HTR-8/SVneo (cell line): ENCODE data around the gene CENPP.

Source experiments
- DNase-seq: peaks from one replicate; pipeline ENCODE4 v3.0.0; 2011; ENCODE audit warnings: low spot score, mixed read lengths; ENCODE audit not compliant: insufficient read length
- FAIRE-seq: peaks from 2 replicates; lab custom pipeline; 2011; peaks lifted over from hg19 to GRCh38; lab: Jason Lieb, UNC

The CENPP gene

DNA sequence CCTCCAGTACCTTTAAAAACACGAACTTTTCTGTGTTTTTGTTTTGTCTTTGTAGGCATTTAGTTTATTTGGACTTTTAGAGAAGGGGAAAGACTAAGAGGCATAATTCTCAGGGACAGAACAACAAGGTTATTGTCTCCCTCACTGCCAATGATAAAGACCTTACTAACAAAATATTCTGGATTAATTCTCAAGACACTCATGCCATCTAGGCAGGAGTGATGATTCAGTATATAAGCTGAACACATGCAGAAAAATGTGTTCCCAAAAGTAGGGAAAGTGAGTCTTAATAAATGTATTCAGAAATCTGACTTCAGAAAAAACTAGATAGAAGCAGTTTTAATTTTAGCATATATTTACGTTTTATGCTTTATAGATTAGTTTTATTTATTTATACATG is 173.9 kb downstream of the CENPP start:
- DNase-seq: no peak
- FAIRE-seq: no peak

DNA sequence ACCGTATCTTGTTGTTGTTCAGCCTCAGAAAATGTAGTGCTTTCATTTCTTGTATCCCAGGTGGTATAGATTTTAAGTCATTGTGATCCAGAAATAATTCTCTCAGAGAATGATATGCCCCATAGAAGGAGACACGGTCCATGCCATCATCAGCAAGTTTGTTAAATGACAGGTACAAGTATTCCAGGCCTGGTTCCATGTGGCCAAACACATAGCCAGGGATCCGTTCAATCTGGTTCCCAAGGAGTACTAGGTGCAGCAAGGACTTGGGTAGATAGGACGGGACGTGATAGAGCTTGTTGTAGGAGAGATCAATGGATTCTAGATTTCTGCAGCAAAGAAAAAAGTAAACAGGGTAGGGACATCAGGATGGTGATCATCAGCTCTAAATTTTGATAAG is 175.0 kb downstream of the CENPP start:
- FAIRE-seq: no peak
- no peak for DNase-seq

DNA sequence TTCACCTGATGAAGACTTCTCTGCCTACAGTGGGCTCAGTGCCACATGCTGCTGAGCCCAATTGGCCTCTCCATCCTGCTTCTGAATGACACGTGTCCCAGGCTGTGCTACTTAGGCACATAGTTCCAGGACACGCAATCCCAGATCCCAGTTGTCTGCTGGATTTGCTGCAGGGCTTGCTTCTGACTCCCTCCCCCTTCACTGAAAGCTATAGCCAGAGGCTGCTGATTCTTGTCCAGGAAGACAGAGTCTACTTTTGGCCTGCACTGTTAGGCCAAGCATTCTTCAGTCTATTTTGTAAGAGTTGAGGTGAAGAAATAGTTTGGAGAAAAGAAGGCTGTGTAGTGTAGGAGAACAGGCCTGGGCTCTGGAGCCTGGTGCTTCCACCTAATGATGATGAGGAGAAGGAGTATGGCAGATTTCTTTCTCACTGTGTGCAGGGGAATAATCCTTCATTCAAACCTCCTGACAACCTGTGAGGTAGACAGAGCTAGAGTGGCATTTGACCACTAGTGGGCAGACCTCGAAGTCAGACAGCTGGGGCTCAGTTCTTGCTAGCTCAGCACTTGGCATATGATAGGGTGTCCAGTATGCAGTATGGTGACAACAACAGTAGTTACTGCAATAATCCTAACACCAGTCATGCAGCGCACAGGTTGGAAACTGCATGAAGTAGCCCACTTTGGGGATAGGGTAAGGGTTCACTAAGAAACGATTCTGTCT is 176.1 kb downstream of the CENPP start:
- DNase-seq (no peak), FAIRE-seq (no peak)

GRCh38 chr9:92503156-92503555 is 177.4 kb downstream of the CENPP start:
- DNase-seq (no peak), FAIRE-seq (no peak)

DNA sequence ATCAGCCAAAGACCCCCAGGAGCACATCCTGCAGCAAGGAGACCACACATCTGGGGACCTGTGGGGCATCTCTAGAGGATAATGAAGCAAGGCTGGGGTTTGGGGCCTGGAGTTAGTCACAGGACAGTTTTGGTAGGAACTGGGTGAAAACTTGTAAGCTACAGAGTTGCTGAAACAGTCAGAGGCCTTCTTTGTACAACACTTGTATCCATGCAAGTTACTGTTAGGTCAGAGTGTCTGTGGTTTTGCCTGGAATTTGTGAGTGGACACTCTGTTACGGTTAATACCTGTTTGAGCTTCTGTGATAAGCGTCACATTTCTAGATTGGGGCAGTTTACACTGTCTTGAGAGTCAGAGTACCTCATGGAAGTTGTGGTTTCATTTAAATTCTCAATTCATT is 179.1 kb downstream of the CENPP start:
- FAIRE-seq (no peak), DNase-seq (no peak)

- DNase-seq (no peak), FAIRE-seq (no peak)
Observed at GRCh38 chr9:92506184-92506857, 180.6 kb downstream of the CENPP start.

DNA sequence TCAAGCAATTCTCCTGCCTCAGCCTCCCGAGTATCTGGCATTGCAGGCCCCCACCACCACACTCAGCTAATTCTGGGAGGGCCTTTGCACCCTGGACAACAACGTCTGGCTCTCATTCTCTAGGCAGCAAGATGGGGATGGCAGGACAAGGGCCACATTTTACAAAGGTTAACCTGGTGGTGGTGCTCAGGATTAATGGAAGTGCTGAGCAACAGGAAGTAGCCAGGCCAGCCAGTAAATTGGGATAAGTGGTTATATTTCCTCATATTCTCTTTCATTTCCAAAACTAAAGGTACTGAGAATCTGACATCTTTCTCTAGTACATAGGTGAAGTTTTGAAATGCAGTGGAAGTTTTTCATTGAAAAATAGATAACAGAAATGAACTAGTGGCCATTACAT is 181.3 kb downstream of the CENPP start:
- FAIRE-seq: no peak
- no peak for DNase-seq

GRCh38 chr9:92507496-92507895 is 181.7 kb downstream of the CENPP start:
- DNase-seq (no peak), FAIRE-seq (no peak)

DNA sequence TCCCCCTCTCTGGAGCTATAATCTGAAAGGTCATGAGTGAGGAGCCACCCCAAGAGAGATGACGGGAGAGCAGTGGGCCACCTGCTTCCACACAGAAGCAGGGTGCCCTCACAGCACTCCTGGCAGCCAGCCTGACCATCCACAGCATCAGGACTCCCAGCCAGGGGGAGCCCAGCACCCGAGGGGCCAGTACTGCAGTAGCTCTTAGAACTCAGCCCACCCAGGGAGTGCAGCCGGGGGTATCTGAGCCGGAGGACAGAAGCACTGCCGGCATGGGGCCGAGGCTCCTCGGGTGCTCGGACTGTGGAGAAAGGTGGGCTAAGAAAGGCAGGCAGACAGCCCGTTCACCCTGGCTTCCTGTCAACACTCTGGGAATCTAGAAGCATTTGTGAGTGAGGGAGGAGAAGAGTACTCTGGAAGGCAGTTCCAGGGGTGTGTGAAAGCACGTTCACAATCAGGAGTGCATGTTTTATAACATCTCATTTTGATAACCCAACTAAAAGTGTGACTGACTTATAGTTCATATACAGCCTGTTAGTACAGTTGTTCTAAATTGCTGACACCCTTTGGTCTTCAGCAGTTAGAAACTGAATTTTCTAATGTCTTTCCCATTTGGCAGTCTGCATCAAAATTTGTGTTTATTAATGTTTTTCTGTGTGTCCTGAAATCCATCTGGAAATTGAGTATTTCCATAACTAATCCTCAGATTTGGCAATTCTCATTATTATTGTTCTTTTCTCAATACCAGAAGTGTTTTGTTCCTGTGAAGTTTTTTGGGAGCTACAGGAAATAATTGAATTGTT is 182.5 kb downstream of the CENPP start:
- no peak for FAIRE-seq

DNA sequence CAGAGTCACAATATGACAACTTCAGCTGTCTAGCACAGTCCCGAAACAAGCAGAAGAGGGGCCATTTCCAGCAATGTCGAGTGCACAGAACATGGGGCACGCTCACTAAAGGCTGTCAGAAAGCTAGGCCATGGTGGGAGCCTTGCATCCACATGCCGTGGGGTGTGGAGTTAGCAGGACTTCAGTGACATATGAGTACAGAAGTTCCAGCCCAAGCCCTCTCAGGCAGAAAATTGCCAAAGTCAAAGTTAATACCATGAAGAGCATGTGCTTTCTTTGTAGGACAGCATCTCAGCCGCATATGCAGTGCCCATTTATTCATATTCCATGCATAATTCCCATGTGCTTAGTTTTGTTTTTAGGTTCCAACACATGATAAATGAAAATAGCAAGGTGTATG is 183.3 kb downstream of the CENPP start:
- DNase-seq (no peak), FAIRE-seq (no peak)

More for the DNA sequence above, 182.5 kb downstream of the CENPP start:
- DNase-seq: no peak

DNA sequence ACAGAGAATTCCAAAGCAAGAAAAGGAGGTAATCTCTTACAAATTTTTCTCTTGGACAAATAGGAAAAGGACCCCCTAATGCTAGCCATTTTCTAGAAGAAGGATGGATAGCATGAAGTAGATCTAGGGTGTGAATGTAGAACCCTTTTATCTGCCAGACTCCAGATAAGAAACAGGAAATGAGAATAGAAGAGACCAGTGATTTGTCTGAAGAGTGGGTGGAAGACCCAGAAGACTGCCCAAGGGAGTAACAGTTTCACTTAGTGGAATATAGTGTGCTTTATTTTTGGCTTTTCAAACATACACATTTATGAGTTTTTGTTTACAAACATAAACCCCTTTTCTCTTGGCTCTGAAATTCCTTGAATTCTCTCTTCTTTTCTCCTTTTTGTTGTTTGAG is 185.0 kb downstream of the CENPP start:
- FAIRE-seq: no peak
- no peak for DNase-seq

GRCh38 chr9:92512622-92513021 is 186.9 kb downstream of the CENPP start:
- FAIRE-seq (no peak), DNase-seq (no peak)

DNA sequence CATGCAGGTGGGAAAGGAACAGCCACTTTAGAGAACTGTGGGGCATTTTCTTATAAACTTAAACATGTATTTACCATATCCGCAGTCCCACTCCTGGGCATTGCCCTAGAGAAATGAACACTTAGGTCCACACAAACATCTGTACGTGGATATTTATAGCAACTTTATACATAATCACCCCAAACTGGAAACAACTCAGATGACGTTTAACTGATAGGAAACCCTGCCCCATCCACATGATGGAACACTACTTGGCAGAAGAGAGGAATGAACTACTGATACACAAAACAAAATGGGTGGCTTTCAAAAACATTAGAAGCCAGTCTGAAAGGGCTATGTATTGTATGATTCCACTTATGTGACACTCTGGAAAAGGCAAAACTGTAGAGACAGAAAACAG is 187.6 kb downstream of the CENPP start:
- FAIRE-seq (no peak), DNase-seq (no peak)

- FAIRE-seq (no peak), DNase-seq (no peak)
Observed at GRCh38 chr9:92514635-92515034, 188.9 kb downstream of the CENPP start.

DNA sequence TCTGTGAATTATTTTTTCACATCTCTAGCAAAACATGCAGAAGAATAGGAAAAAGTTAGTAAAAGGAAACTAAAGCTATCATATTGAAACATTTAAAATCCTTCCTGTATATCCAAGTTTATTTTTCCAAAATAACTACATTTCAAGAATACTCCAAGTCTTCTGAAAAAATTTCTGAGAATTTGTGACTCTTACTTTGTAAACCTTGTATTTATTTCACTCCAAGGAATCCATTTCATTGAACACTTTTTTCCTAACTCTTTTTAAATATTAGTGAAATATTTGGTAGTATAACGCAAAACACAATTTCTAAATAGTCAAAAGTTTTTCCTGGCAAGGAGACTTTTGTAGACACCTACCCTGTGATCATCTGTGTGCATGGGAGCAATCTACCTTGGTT is 190.8 kb downstream of the CENPP start:
- no peak for DNase-seq
- no peak for FAIRE-seq

- DNase-seq (no peak), FAIRE-seq (no peak)
Observed at GRCh38 chr9:92517046-92517445, 191.3 kb downstream of the CENPP start.

- FAIRE-seq: no peak
- no peak for DNase-seq
Observed at GRCh38 chr9:92518199-92518598, 192.4 kb downstream of the CENPP start.

GRCh38 chr9:92520837-92521236 is 195.1 kb downstream of the CENPP start:
- DNase-seq (no peak), FAIRE-seq (no peak)

DNA sequence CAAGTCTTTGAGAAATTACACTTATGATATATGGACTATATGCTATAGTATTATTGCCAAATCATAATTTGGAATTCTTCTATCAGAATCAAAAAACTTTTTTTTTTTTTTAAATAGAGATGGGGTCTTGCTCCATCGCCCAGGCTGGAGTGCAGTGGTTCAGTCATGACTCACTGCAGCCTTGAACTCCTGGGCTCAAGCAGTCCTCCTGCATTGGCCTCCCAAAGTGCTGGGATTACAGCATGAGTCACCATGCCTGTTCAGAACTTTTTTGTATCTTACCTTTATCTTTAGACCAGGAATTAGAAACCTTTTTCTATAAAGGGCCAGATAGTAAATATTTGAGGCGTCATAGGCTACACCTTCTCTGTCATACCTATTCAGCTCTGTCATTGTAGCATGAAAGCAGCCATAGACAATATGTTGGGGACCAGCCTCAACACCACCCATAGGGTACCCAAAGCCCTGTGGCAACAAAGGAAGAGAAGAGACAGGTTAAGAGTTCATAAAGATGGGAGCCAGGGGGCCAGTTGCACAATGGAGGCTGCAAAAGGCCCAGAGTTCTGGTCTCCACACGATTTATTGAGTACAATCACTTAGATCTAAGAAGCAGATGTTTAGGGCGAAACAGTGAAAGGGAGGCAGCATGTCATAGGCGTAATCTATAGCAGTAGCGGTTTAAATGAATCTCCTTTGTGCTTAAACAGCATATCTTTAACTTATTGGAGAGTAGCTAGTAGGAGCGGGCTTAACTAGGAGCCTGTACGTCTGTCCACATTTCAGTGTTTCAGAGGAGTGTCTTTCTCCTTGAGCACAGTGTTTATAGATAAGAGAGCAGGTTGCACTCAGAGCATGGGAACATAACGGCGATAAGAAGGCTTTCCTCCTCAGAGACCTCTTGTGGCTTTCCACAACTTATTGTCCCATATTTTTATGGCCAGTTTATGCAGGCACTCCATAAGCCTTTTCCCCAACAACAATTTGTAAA is 197.5 kb downstream of the CENPP start:
- FAIRE-seq: no peak
- no peak for DNase-seq

DNA sequence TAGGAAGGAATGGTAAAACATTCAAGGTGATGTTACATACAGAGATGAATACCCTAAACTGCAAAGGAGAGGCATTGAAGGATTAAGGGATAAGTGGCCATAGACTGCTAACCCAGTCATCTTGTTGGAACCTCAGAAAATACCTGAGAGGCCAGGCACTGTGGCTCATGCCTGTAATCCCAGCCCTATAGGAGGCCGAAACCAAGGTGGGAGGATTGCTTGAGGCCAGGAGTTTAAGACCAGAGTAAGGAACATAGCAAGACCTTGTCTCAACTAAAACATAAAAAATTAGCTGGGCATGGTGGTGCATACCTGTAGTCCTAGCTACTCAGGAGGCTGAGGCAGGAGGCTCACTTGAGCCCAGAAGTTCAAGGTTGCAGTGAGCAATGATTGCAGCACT is 199.1 kb downstream of the CENPP start:
- FAIRE-seq: no peak
- DNase-seq: no peak
